ENCODE measurements around the gene VTI1A.

DNA sequence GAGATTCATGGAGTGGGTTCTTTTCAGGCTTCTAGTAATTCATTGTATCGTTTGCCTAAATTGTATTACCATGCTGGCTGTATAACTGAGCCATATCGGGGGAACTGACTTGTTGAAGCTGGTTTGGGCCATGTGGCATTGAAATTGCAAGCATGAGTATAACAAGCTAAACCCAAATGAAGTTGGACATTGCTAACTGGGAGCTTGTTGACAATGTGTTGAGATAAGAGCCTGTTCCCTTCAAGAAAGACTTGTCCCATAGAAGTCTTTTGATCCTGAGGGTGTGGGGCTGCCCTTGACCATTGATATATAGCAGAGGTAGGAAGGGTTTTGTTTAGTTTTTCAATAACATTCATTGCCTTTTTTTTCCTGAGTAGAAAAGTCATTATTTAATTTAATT, 156.0 kb downstream of the VTI1A start:
- TF ChIP-seq EZH2 (IDR thresholded peaks at IDR 0.05; ENCODE audit: low read depth) = no peak
- TF ChIP-seq, protein P1, sequence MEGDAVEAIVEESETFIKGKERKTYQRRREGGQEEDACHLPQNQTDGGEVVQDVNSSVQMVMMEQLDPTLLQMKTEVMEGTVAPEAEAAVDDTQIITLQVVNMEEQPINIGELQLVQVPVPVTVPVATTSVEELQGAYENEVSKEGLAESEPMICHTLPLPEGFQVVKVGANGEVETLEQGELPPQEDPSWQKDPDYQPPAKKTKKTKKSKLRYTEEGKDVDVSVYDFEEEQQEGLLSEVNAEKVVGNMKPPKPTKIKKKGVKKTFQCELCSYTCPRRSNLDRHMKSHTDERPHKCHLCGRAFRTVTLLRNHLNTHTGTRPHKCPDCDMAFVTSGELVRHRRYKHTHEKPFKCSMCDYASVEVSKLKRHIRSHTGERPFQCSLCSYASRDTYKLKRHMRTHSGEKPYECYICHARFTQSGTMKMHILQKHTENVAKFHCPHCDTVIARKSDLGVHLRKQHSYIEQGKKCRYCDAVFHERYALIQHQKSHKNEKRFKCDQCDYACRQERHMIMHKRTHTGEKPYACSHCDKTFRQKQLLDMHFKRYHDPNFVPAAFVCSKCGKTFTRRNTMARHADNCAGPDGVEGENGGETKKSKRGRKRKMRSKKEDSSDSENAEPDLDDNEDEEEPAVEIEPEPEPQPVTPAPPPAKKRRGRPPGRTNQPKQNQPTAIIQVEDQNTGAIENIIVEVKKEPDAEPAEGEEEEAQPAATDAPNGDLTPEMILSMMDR (conservative IDR thresholded peaks at IDR 0.05) = no peak
